ENCODE data around the gene ALKBH6. TPM values are rescaled to one million over a fixed set of nuclear protein-coding genes. Genes with fewer than 3 reads are reported as not detected.

ALKBH6 gene
- total and polyA plus RNA-seq, 2 of the 8 experiments (the other 6 are each of a cell fraction or from before 2014, with no cell fraction given): 19.2 to 33.3 TPM

DNA sequence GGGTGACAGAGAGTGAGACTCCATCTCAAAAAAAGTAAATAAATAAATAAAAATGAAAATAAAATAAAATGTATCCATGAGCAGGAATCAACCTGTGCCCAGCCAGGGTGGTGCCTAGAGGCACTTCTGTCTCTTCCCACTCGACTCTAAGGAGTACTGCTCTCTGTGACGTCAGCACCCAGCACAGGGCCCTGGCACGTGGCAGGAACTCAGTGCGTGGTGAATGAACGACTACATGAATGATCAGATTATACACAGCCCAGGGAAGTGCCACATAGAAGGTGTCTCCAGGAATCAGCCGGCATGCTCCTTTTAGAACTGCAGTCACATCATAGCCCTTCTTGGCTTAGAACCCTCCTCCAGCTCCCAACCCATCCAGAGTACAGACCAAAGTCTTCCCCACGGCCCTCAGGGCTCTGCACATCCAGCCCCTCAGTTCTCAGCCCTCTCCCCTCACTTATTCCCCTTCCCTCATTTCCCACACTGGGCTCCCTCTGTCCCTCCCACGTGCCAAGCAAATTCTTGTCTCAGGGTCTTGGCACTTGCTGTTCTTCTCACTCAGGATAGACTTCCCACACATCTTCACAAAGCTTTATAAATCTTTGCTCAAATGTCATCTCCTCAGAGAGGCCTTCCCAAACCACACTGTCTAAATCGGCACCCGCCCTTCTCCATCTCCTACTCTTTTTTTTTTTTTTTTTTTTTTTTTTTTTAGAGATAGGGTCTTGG, 14.5 kb upstream of the ALKBH6 start:
- Histone ChIP-seq H3K27ac (ENCODE audit: low read depth, low read length) (no peak overlapping the region), H3K23ac (ENCODE audit: insufficient read length) (no peak overlapping the region), H3K79me1 (ENCODE audit: low read depth, low read length) (no peaks in the 10 kb centered on the region), H3K9ac (replicated peaks in 1 of 4; ENCODE audit: extremely low read depth in 1 of 4, low read depth in 3 of 4, low read length in 3 of 4) (no peak overlapping the region), H4K8ac (ENCODE audit: extremely low read depth, insufficient read depth, low read length) (no peak overlapping the region), H3K56ac (replicated peaks; ENCODE audit: insufficient read length, low read depth, low read length) (no peak overlapping the region), H3K4me2 (ENCODE audit: insufficient read depth in 1 of 2, low read depth in 2 of 2, low read length in 2 of 2) (no peak overlapping the region), H3K4me3 (ENCODE audit: extremely low read depth in 1 of 4, insufficient read depth in 2 of 4, low read depth in 3 of 4, low read length in 4 of 4) (no peak overlapping the region), H3K4ac (replicated peaks; ENCODE audit: insufficient read length, low read depth, low read length) (no peak overlapping the region), H2BK120ac (replicated peaks; ENCODE audit: low read depth, low read length) (no peak overlapping the region), H3K9me3 (ENCODE audit: insufficient read depth in 2 of 2, low read depth in 1 of 2, low read length in 1 of 2) (no peaks in the 10 kb centered on the region), H4K20me1 (replicated peaks in 1 of 2; ENCODE audit: control insufficient read depth in 1 of 2, insufficient read depth in 2 of 2, low read length in 2 of 2) (peaks cover 0 to 9% of the 10 kb centered on the region in 2 experiments), H3K79me2 (ENCODE audit: control insufficient read depth in 1 of 2, insufficient read depth in 2 of 2, low read length in 2 of 2) (no peaks in the 10 kb centered on the region), H3K23me2 (ENCODE audit: low read depth, low read length) (peaks cover 2% of the 10 kb centered on the region; the same call in 1 of the 2 replicates), H2AFZ (ENCODE audit: low read length) (no peak overlapping the region), H2AK5ac (ENCODE audit: low read depth, low read length) (no peak overlapping the region), H2BK5ac (ENCODE audit: low read depth, low read length) (no peak overlapping the region), H2BK15ac (ENCODE audit: low read length) (no peak overlapping the region), H3K18ac (ENCODE audit: extremely low read depth, low read length) (no peak overlapping the region), H3K4me1 (replicated peaks in 1 of 4; ENCODE audit: control insufficient read depth in 3 of 4, insufficient read depth in 4 of 4, low read length in 3 of 4) (peaks cover 0 to 11% (median 4%) of the 10 kb centered on the region in 4 experiments; a peak in 6 of 7 replicates), H3K27me3 (replicated peaks in 1 of 4; ENCODE audit: control insufficient read depth in 3 of 4, extremely low read depth in 1 of 4, insufficient read depth in 3 of 4, low read length in 3 of 4) (peaks cover 0 to 2% (median 0%) of the 10 kb centered on the region in 4 experiments; a peak in 1 of 7 replicates), H2BK20ac (ENCODE audit: low read length) (no peak overlapping the region), H4K91ac (replicated peaks; ENCODE audit: insufficient read length, low read length) (no peak overlapping the region), H2BK12ac (ENCODE audit: low read depth, low read length) (no peak overlapping the region), H4K5ac (ENCODE audit: insufficient read length, low read depth, low read length) (no peak overlapping the region), H3K36me3 (ENCODE audit: control insufficient read depth in 2 of 4, insufficient read depth in 4 of 4, low read length in 3 of 4) (peaks cover 0 to 14% (median 5%) of the 10 kb centered on the region in 4 experiments; a peak in 4 of 8 replicates), H3K14ac (ENCODE audit: insufficient read length) (no peak overlapping the region)
- 85% methylated on average over 8 of the region's 10 CpGs; no CpG with 5 or more reads in 1 of the 2 experiments for WGBS, 2 experiments (ENCODE audit: extremely low coverage in 1 of 2, insufficient coverage in 1 of 2, insufficient read length in 1 of 2, insufficient replicate concordance in 2 of 2, low coverage in 1 of 2, low lambda C conversion rate in 2 of 2, missing lambda C conversion rate in 1 of 2)
- POLR2A ChIA-PET (ENCODE audit: partially characterized antibody): interaction anchor here (0.6 to 1.6 kb wide), 3 partner anchors 8 to 28 kb away, joined by 3 to 8 read pairs (median 3); partner anchors contain the start of genes THAP8 and WDR62
- FAIRE-seq (no peak), DNase-seq (ENCODE audit: low read depth in 1 of 2, low spot score in 2 of 2) (no peak)
- CTCF ChIA-PET (ENCODE audit: partially characterized antibody): interaction anchor here (1.7 to 1.8 kb wide), 2 partner anchors 22 to 31 kb away, joined by 3 to 8 read pairs; no protein-coding TSS in a partner anchor
- no peak for TF ChIP-seq EZH2 (IDR thresholded peaks at IDR 0.05; ENCODE audit: low read depth, low read length, severe bottlenecking)
- no peak for TF ChIP-seq JUN (IDR thresholded peaks at IDR 0.05; ENCODE audit: low read depth, low read length)
- TF ChIP-seq, protein P1, sequence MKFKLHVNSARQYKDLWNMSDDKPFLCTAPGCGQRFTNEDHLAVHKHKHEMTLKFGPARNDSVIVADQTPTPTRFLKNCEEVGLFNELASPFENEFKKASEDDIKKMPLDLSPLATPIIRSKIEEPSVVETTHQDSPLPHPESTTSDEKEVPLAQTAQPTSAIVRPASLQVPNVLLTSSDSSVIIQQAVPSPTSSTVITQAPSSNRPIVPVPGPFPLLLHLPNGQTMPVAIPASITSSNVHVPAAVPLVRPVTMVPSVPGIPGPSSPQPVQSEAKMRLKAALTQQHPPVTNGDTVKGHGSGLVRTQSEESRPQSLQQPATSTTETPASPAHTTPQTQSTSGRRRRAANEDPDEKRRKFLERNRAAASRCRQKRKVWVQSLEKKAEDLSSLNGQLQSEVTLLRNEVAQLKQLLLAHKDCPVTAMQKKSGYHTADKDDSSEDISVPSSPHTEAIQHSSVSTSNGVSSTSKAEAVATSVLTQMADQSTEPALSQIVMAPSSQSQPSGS (IDR thresholded peaks at IDR 0.05; ENCODE audit: low read length): no peak
- no peak for TF ChIP-seq NANOG (IDR thresholded peaks at IDR 0.05; ENCODE audit: insufficient read depth, low read depth, low read length, poor library complexity, severe bottlenecking)
- no peak for TF ChIP-seq MAFK (IDR thresholded peaks at IDR 0.05; ENCODE audit: low read depth, low read length)
- TF ChIP-seq TEAD4 (IDR thresholded peaks at IDR 0.05; ENCODE audit: low read depth, low read length): no peak
- TF ChIP-seq CBX5 (IDR thresholded peaks at IDR 0.05; ENCODE audit: low read depth, low read length): no peak
- no peak for TF ChIP-seq POU5F1 (IDR thresholded peaks at IDR 0.05; ENCODE audit: low read depth, low read length)
- TF ChIP-seq CHD2 (IDR thresholded peaks at IDR 0.05; ENCODE audit: low read length): no peak
- no peak for TF ChIP-seq ASH2L (IDR thresholded peaks at IDR 0.05; ENCODE audit: low read length)
